HepG2 (cell line): Measurements from ENCODE around the gene NRBF2. TPM values are rescaled to one million over a fixed set of nuclear protein-coding genes. Genes with fewer than 3 reads are reported as not detected.
A peak's percentile ranks its signal among the peaks of the same experiment; 100 is the strongest.

Experiments used
- ATAC-seq: fragments of 200-7000 bp; cut with Tn5 transposase; 3 replicates; pipeline ENCODE4 v1.9.1; 2020; ENCODE audit warnings: mild to moderate bottlenecking, moderate library complexity
- BruUV-seq: library from RNA; stranded (reverse); fragments of 400-500 nt; replicated peaks from 2 replicates; lab custom pipeline; 2021; lab: Mats Ljungman, UMichigan
- CTCF ChIA-PET: fragments of 300-600 bp; formaldehyde crosslinking; extraction: SDS; loops from one replicate; lab custom pipeline; 2021; ENCODE audit warnings: low total read pairs, inconsistent platforms, low intra/inter-chr PET ratio; lab: Yijun Ruan, JAX
- POLR2A ChIA-PET: fragments of 350-600 bp; sonication (Branson Sonifier 250); formaldehyde crosslinking; loops from one replicate; lab custom pipeline; 2020; ENCODE audit warnings: antibody characterized with exemption, inconsistent platforms; lab: Yijun Ruan, JAX
- DNase-seq: peaks from one replicate; pipeline ENCODE4 v3.0.0-alpha.2; 2015; ENCODE audit warnings: low spot score
- FAIRE-seq: peaks from 3 replicates; lab custom pipeline; 2011; peaks lifted over from hg19 to GRCh38; lab: Jason Lieb, UNC
- H2AFZ ChIP-seq: one replicate; pipeline ENCODE4 v1.6.1; 2011; ENCODE audit warnings: low read length, inconsistent platforms
- H3K27ac ChIP-seq: fragments of 300-600 bp; 3 replicates; pipeline ENCODE4 v1.8.0; 2011; ENCODE audit warnings: mixed run types, mild to moderate bottlenecking, mixed read lengths, low read length, inconsistent platforms; ENCODE audit not compliant: insufficient read depth; ENCODE audit errors: extremely low read length
- H3K27me3 ChIP-seq, 2 experiments: fragments of 200-600 bp in 1 of 2; 2 replicates in 1 of 2; 3 replicates in 1 of 2; pipeline versions ENCODE4 v1.6.0 to v1.8.0; 2011; ENCODE audit warnings: low read length in 2 of 2, mild to moderate bottlenecking in 2 of 2, moderate library complexity in 2 of 2, inconsistent platforms in 1 of 2; ENCODE audit not compliant: insufficient read depth in 2 of 2, control insufficient read depth in 1 of 2
- H3K36me3 ChIP-seq, 2 experiments: fragments of 200-600 bp in 1 of 2; replicated peaks in 1 of 2; 2 replicates in 1 of 2; 3 replicates in 1 of 2; pipeline versions ENCODE4 v1.5.1 to v1.8.0; 2011; ENCODE audit warnings: low read length in 2 of 2, inconsistent platforms in 1 of 2; ENCODE audit not compliant: insufficient read depth in 2 of 2, control insufficient read depth in 1 of 2
- H3K4me1 ChIP-seq: 2 replicates; pipeline ENCODE4 v1.5.1; 2012; ENCODE audit warnings: low read length, inconsistent platforms; ENCODE audit not compliant: insufficient read depth
- H3K4me2 ChIP-seq: 2 replicates; pipeline ENCODE4 v1.6.0; 2011; ENCODE audit warnings: low read depth, low read length, inconsistent platforms
- H3K4me3 ChIP-seq, 3 experiments: fragments of 200-600 bp in 1 of 3; sonication (generic), shearing (Covaris generic) in 1 of 3; replicated peaks in 1 of 3; 2 replicates each; pipeline ENCODE4 v1.5.1; 2011 to 2016; ENCODE audit warnings: low read length in 3 of 3, inconsistent platforms in 2 of 3, low read depth in 2 of 3, mild to moderate bottlenecking in 2 of 3, control low read depth in 1 of 3, mixed read lengths in 1 of 3; ENCODE audit not compliant: insufficient read depth in 1 of 3
- H3K79me2 ChIP-seq: one replicate; pipeline ENCODE4 v1.6.1; 2011; ENCODE audit warnings: low read length, inconsistent platforms; ENCODE audit not compliant: insufficient read depth
- H3K9ac ChIP-seq: 2 replicates; pipeline ENCODE4 v1.6.0; 2011; ENCODE audit warnings: mild to moderate bottlenecking, low read depth, low read length, inconsistent platforms; ENCODE audit not compliant: insufficient read depth
- H3K9me3 ChIP-seq: 2 replicates; pipeline ENCODE4 v1.5.1; 2012; ENCODE audit warnings: mild to moderate bottlenecking, low read length
- H4K20me1 ChIP-seq: 2 replicates; pipeline ENCODE4 v1.6.0; 2011; ENCODE audit warnings: inconsistent platforms, mild to moderate bottlenecking, low read length, moderate library complexity; ENCODE audit not compliant: insufficient read depth
- CEBPB ChIP-seq: IDR thresholded peaks from 2 replicates; pipeline ENCODE4 v1.6.1; 2011; ENCODE audit warnings: low read depth, low read length, improper control_type of control experiment, borderline replicate concordance
- EHMT2 ChIP-seq: fragments of 200-600 bp; sonication (generic); IDR thresholded peaks from 2 replicates; pipeline ENCODE4 v1.7.0; 2017; ENCODE audit warnings: antibody characterized with exemption, low read depth, low read length, borderline replicate concordance
- ELF4 ChIP-seq: sonication (generic); formaldehyde crosslinking; IDR thresholded peaks from 2 replicates; pipeline ENCODE4 v1.5.0; 2020; ENCODE audit warnings: missing genetic modification reagents, mild to moderate bottlenecking, moderate library complexity, borderline replicate concordance
- GATAD1 ChIP-seq: IDR thresholded peaks from 2 replicates; pipeline ENCODE4 v1.6.1; 2016; ENCODE audit warnings: missing genetic modification reagents, missing compliant biosample characterization
- PRMT3 ChIP-seq: sonication (generic); formaldehyde crosslinking; IDR thresholded peaks from 2 replicates; pipeline ENCODE4 v1.8.1; 2022; ENCODE audit warnings: low read depth, mild to moderate bottlenecking, moderate library complexity, missing genetic modification reagents, borderline replicate concordance
- RBM22 ChIP-seq: fragments of 200-400 bp; formaldehyde crosslinking; optimal IDR thresholded peaks from 2 replicates; pipeline ENCODE3; 2017; ENCODE audit warnings: mild to moderate bottlenecking, low read length, moderate library complexity
- RFXAP ChIP-seq: sonication (generic); formaldehyde crosslinking; IDR thresholded peaks from 2 replicates; pipeline ENCODE4 v1.4.0; 2020; ENCODE audit warnings: missing genetic modification reagents, borderline replicate concordance
- ZBTB1 ChIP-seq: sonication (generic); formaldehyde crosslinking; IDR thresholded peaks from 2 replicates; pipeline ENCODE4 v1.4.0; 2020; ENCODE audit warnings: missing genetic modification reagents, borderline replicate concordance
- ZBTB7B ChIP-seq: sonication (generic); formaldehyde crosslinking; IDR thresholded peaks from 2 replicates; pipeline ENCODE4 v1.4.0; 2020; ENCODE audit warnings: missing genetic modification reagents
- ZNF101 ChIP-seq: sonication (generic); formaldehyde crosslinking; IDR thresholded peaks from 2 replicates; pipeline ENCODE4 v1.4.0; 2020; ENCODE audit warnings: mild to moderate bottlenecking, low read depth, missing genetic modification reagents, borderline replicate concordance
- ZNF138 ChIP-seq: sonication (generic); formaldehyde crosslinking; IDR thresholded peaks from 2 replicates; pipeline ENCODE4 v1.5.0; 2020; ENCODE audit warnings: mild to moderate bottlenecking, low read depth, missing genetic modification reagents
- ZNF251 ChIP-seq: sonication (generic); formaldehyde crosslinking; IDR thresholded peaks from 2 replicates; pipeline ENCODE4 v1.9.0; 2021; ENCODE audit warnings: mild to moderate bottlenecking, missing genetic modification reagents
- ZNF282 ChIP-seq: fragments of 450-650 bp; IDR thresholded peaks from 2 replicates; pipeline ENCODE4 v1.6.1; 2018; ENCODE audit not compliant: partially characterized antibody
- WGBS: methylation state at CpG from one replicate; pipeline ENCODE4 v1.1.6; 2017; ENCODE audit warnings: low lambda C conversion rate; 5-methylcytosine and 5-hydroxymethylcytosine counted together
- in situ Hi-C: cut with HindIII; loops from 2 replicates; pipeline ENCODE4 v1.10.0; 2017; ENCODE audit warnings: low pct_unique_long_range_greater_than_20kb; ENCODE audit not compliant: extremely low pct_ligation_motif_present
- intact Hi-C: fragments of 100-400 bp; cut with micrococcal nuclease; formaldehyde crosslinking; loops from one replicate; pipeline ENCODE4 v1.10.0; 2022; ENCODE audit not compliant: unreplicated experiment
- polyA plus RNA-seq, 8 experiments: library from polyadenylated mRNA; depleted of rRNA in 3 of 8; stranded (reverse) in 7 of 8; unstranded in 1 of 8; fragments of >200 nt; fragmentation: Illumina TruSeq in 4 of 8; extraction: Trizol in 4 of 8; gene quantifications; 2 replicates each; pipeline versions ENCODE4 v1.2.1 to v1.2.3, GENCODE V29; 2011 to 2016; ENCODE audit warnings: low read depth in 4 of 8, missing spikeins in 1 of 8, mixed read lengths in 1 of 8; ENCODE audit not compliant: insufficient read depth in 1 of 8
- total RNA-seq, 5 experiments: library from RNA; depleted of rRNA; stranded (reverse); fragments of >200 nt; fragmentation: Illumina TruSeq; extraction: Trizol; gene quantifications; 2 replicates each; pipeline ENCODE4 v1.2.3, GENCODE V29; 2016; ENCODE audit warnings: low read depth in 1 of 5
- TF ChIP-seq, protein P1 (sequence below): sonication (generic); formaldehyde crosslinking; conservative IDR thresholded peaks from 2 replicates; pipeline ENCODE4 v1.8.0; 2022; ENCODE audit warnings: missing genetic modification reagents
- TF ChIP-seq, protein P2 (sequence below): sonication (generic); formaldehyde crosslinking; IDR thresholded peaks from 2 replicates; pipeline ENCODE4 v1.5.0; 2020; ENCODE audit warnings: missing genetic modification reagents
- TF ChIP-seq, protein P3 (sequence below): IDR thresholded peaks from 2 replicates; pipeline ENCODE4 v1.6.1; 2018; ENCODE audit warnings: missing genetic modification reagents, mild to moderate bottlenecking, missing compliant biosample characterization

NRBF2 gene
- total and polyA plus RNA-seq, 2 of the 13 experiments (the other 11 are each of a cell fraction or from before 2014, with no cell fraction given) = 20.0 to 28.4 TPM

DNA sequence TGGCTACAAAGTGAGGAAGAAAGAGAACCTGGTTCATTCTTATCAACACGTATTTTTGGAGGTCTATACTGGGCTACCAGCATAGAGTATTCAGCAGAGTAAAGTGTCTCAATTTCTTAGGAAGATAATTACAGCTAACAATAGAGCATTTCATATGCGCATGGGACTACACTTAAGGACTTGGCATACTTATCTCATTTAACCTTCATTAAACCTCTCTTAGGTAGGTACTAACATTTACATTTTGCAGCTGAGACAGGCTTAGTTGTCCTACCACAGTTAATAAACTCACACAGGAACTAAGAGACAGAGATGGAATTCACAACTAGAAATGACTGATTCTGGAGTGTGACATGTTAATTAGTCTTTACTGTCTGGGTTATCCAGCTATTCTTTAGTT lies 66.6 kb downstream of the NRBF2 start:
- WGBS = 93% methylated on average over 2 of the region's 2 CpGs
- in situ Hi-C loops (no loop called here), intact Hi-C loops (no loop called here)
- no peaks in the 10 kb centered on the region for H3K9me3 ChIP-seq
- FAIRE-seq = no peak
- no peak overlapping the region for H3K4me2 ChIP-seq
- TF ChIP-seq ZNF138 (CRISPR knock-in tag) = no peak
- TF ChIP-seq RBM22 = peak; percentile 38
- no peak overlapping the region for H3K4me3 ChIP-seq
- DNase-seq = no peak
- no peak overlapping the region for H2AFZ ChIP-seq
- no peak overlapping the region for H3K27ac ChIP-seq
- H3K36me3 ChIP-seq = peaks cover 5 to 52% of the 10 kb centered on the region in 2 experiments
- ChIA-PET CTCF (no interaction called here), POLR2A (no interaction called here)
- H3K4me1 ChIP-seq = no peaks in the 10 kb centered on the region
- no peak overlapping the region for H3K9ac ChIP-seq
- BruUV-seq = no TSS peak
- H4K20me1 ChIP-seq = 0 out of 2 replicates have a peak, but pooled peaks cover 2% of the 10 kb centered on the region
- H3K79me2 ChIP-seq = no peaks in the 10 kb centered on the region
- H3K27me3 ChIP-seq = no peaks in the 10 kb centered on the region
- ATAC-seq = no peak

DNA sequence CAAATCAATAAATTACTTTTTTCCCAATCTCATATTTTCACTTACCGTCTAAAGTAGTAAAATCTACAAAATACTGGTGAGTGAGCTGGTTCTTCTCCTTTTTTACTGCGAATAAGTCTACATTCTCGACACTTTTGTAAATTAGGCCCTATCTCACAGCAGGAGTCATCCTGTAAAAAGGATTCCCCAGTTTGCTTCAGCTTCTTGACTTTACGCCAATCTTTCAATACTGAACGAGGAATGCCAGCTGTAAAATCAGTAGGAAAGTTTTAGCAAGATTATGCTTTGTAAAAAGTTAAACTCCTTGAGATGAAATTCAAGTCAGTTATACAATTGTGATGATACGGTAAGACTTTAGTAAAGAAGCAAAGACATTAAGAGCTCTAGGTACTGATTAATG lies 67.3 kb downstream of the NRBF2 start:
- Histone ChIP-seq H2AFZ (no peak overlapping the region), H3K4me2 (no peak overlapping the region), H3K4me1 (no peaks in the 10 kb centered on the region), H3K27ac (no peak overlapping the region), H4K20me1 (0 out of 2 replicates have a peak, but pooled peaks cover 2% of the 10 kb centered on the region), H3K9me3 (no peaks in the 10 kb centered on the region), H3K27me3 (no peaks in the 10 kb centered on the region), H3K9ac (no peak overlapping the region), H3K4me3 (no peak overlapping the region), H3K79me2 (no peaks in the 10 kb centered on the region), H3K36me3 (peaks cover 6 to 56% of the 10 kb centered on the region in 2 experiments)
- intact Hi-C loops = no loop called here
- no peak for DNase-seq
- ChIA-PET POLR2A (no interaction called here), CTCF (no interaction called here)
- in situ Hi-C loops = no loop called here
- TF ChIP-seq PRMT3 (CRISPR knock-in tag) = no peak
- no peak for TF ChIP-seq ZNF101 (CRISPR knock-in tag)
- TF ChIP-seq RFXAP (CRISPR knock-in tag) = no peak
- TF ChIP-seq, protein P1, sequence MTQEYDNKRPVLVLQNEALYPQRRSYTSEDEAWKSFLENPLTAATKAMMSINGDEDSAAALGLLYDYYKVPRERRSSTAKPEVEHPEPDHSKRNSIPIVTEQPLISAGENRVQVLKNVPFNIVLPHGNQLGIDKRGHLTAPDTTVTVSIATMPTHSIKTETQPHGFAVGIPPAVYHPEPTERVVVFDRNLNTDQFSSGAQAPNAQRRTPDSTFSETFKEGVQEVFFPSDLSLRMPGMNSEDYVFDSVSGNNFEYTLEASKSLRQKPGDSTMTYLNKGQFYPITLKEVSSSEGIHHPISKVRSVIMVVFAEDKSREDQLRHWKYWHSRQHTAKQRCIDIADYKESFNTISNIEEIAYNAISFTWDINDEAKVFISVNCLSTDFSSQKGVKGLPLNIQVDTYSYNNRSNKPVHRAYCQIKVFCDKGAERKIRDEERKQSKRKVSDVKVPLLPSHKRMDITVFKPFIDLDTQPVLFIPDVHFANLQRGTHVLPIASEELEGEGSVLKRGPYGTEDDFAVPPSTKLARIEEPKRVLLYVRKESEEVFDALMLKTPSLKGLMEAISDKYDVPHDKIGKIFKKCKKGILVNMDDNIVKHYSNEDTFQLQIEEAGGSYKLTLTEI (CRISPR knock-in tag) = no peak
- no peak for TF ChIP-seq ZBTB1 (CRISPR knock-in tag)
- TF ChIP-seq ZNF251 (CRISPR knock-in tag) = no peak
- TF ChIP-seq, protein P2, sequence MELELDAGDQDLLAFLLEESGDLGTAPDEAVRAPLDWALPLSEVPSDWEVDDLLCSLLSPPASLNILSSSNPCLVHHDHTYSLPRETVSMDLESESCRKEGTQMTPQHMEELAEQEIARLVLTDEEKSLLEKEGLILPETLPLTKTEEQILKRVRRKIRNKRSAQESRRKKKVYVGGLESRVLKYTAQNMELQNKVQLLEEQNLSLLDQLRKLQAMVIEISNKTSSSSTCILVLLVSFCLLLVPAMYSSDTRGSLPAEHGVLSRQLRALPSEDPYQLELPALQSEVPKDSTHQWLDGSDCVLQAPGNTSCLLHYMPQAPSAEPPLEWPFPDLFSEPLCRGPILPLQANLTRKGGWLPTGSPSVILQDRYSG (CRISPR knock-in tag) = no peak
- TF ChIP-seq, protein P3, sequence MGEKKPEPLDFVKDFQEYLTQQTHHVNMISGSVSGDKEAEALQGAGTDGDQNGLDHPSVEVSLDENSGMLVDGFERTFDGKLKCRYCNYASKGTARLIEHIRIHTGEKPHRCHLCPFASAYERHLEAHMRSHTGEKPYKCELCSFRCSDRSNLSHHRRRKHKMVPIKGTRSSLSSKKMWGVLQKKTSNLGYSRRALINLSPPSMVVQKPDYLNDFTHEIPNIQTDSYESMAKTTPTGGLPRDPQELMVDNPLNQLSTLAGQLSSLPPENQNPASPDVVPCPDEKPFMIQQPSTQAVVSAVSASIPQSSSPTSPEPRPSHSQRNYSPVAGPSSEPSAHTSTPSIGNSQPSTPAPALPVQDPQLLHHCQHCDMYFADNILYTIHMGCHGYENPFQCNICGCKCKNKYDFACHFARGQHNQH (CRISPR knock-in tag) = no peak
- TF ChIP-seq ZNF282 = no peak
- no peak for TF ChIP-seq GATAD1 (CRISPR knock-in tag)
- TF ChIP-seq EHMT2 = no peak
- TF ChIP-seq ZBTB7B (CRISPR knock-in tag) = no peak
- TF ChIP-seq CEBPB = no peak
- TF ChIP-seq ELF4 (CRISPR knock-in tag) = no peak
- no peak for ATAC-seq
- no TSS peak for BruUV-seq
- FAIRE-seq = no peak
- 87% methylated on average over 6 of the region's 6 CpGs for WGBS
